IMR-90 (cell line): ENCODE measurements around the gene NEMP1. TPM values are rescaled to one million over a fixed set of nuclear protein-coding genes. Genes with fewer than 3 reads are reported as not detected.

ENCODE experiments used
- ATAC-seq: fragments of 200-7000 bp; cut with Tn5 transposase; 2 replicates; pipeline ENCODE4 v1.9.1; 2020; ENCODE audit warnings: low read depth, mild to moderate bottlenecking, moderate library complexity
- BruUV-seq: library from RNA; stranded (reverse); fragments of 400-500 nt; replicated peaks from 2 replicates; lab custom pipeline; 2021; lab: Mats Ljungman, UMichigan
- CTCF ChIA-PET: fragments of 300-600 bp; formaldehyde crosslinking; extraction: SDS; loops from one replicate; lab custom pipeline; 2021; ENCODE audit warnings: antibody characterized with exemption; lab: Yijun Ruan, JAX
- POLR2A ChIA-PET: fragments of 300-600 bp; sonication (Branson Sonifier 250); formaldehyde crosslinking; loops from one replicate; lab custom pipeline; 2022; ENCODE audit warnings: antibody characterized with exemption; ENCODE audit not compliant: unreplicated experiment; lab: Charles Lee
- DNase-seq: peaks from one replicate; pipeline ENCODE4 v3.0.0; 2013
- H2AFZ ChIP-seq: replicated peaks from 2 replicates; pipeline ENCODE3; 2013; ENCODE audit warnings: low read length, mild to moderate bottlenecking; ENCODE audit not compliant: poor library complexity
- H2AK5ac ChIP-seq: 2 replicates; pipeline ENCODE4 v1.6.1; 2013; ENCODE audit warnings: low read depth, low read length, inconsistent platforms
- H2AK9ac ChIP-seq: replicated peaks from 2 replicates; pipeline ENCODE3; 2013; ENCODE audit warnings: mild to moderate bottlenecking, low read depth, low read length, moderate library complexity; ENCODE audit not compliant: poor library complexity
- H2BK120ac ChIP-seq: 2 replicates; pipeline ENCODE4 v1.6.1; 2013; ENCODE audit warnings: low read depth, low read length, inconsistent platforms
- H2BK15ac ChIP-seq: 3 replicates; pipeline ENCODE4 v1.6.1; 2013; ENCODE audit warnings: low read depth, low read length, inconsistent platforms
- H2BK20ac ChIP-seq: 2 replicates; pipeline ENCODE4 v1.6.1; 2013; ENCODE audit warnings: low read depth, mild to moderate bottlenecking, inconsistent platforms, low read length, moderate library complexity
- H2BK5ac ChIP-seq: 2 replicates; pipeline ENCODE4 v1.6.1; 2013; ENCODE audit warnings: mild to moderate bottlenecking, low read depth, low read length, inconsistent platforms; ENCODE audit not compliant: poor library complexity, severe bottlenecking
- H3K14ac ChIP-seq: replicated peaks from 2 replicates; pipeline ENCODE4 v1.6.1; 2013; ENCODE audit warnings: low read depth, low read length, inconsistent platforms
- H3K18ac ChIP-seq: 2 replicates; pipeline ENCODE4 v1.6.1; 2013; ENCODE audit warnings: low read depth, low read length, control low read depth
- H3K23ac ChIP-seq: 2 replicates; pipeline ENCODE4 v1.6.1; 2013; ENCODE audit warnings: low read depth, low read length, inconsistent platforms
- H3K27ac ChIP-seq: 2 replicates; pipeline ENCODE4 v1.5.1; 2013; ENCODE audit warnings: mild to moderate bottlenecking, control low read depth, low read length; ENCODE audit not compliant: insufficient read depth
- H3K27me3 ChIP-seq: 2 replicates; pipeline ENCODE4 v1.6.1; 2013; ENCODE audit warnings: low read length; ENCODE audit not compliant: control insufficient read depth, insufficient read depth
- H3K36me3 ChIP-seq: 2 replicates; pipeline ENCODE4 v1.6.1; 2013; ENCODE audit warnings: low read length, mixed read lengths; ENCODE audit not compliant: control insufficient read depth, insufficient read depth
- H3K4ac ChIP-seq: 2 replicates; pipeline ENCODE4 v1.6.1; 2013; ENCODE audit warnings: low read depth, low read length, inconsistent platforms
- H3K4me1 ChIP-seq: 2 replicates; pipeline ENCODE4 v1.6.1; 2013; ENCODE audit warnings: low read length, mixed read lengths; ENCODE audit not compliant: control insufficient read depth, insufficient read depth
- H3K4me2 ChIP-seq: 2 replicates; pipeline ENCODE4 v1.6.1; 2013; ENCODE audit warnings: low read depth, mild to moderate bottlenecking, control low read depth, low read length, moderate library complexity
- H3K4me3 ChIP-seq: 2 replicates; pipeline ENCODE4 v1.5.1; 2013; ENCODE audit warnings: low read depth, mild to moderate bottlenecking, control low read depth, low read length, moderate library complexity; ENCODE audit not compliant: insufficient read depth
- H3K56ac ChIP-seq: 2 replicates; pipeline ENCODE4 v1.6.1; 2013; ENCODE audit warnings: low read length, inconsistent platforms; ENCODE audit not compliant: insufficient read depth; ENCODE audit errors: extremely low read depth
- H3K79me1 ChIP-seq, 2 experiments: 2 replicates each; pipeline ENCODE4 v1.6.1; 2013; ENCODE audit warnings: low read length in 2 of 2, inconsistent platforms in 1 of 2, low read depth in 1 of 2
- H3K9ac ChIP-seq: 2 replicates; pipeline ENCODE4 v1.6.1; 2013; ENCODE audit warnings: low read depth, low read length, control low read depth
- H3K9me1 ChIP-seq: 2 replicates; pipeline ENCODE4 v1.6.1; 2013; ENCODE audit warnings: low read length, inconsistent platforms; ENCODE audit not compliant: insufficient read depth
- H3K9me3 ChIP-seq: 2 replicates; pipeline ENCODE4 v1.6.1; 2013; ENCODE audit warnings: low read length; ENCODE audit not compliant: control insufficient read depth, insufficient read depth
- H4K20me1 ChIP-seq: 2 replicates; pipeline ENCODE4 v1.6.1; 2013; ENCODE audit warnings: low read length, inconsistent platforms; ENCODE audit not compliant: insufficient read depth
- H4K5ac ChIP-seq: 2 replicates; pipeline ENCODE4 v1.6.1; 2013; ENCODE audit warnings: mild to moderate bottlenecking, low read depth, low read length, control low read depth
- H4K8ac ChIP-seq, 2 experiments: 2 replicates each; pipeline ENCODE4 v1.6.1; 2013; ENCODE audit warnings: low read depth in 2 of 2, low read length in 2 of 2, control low read depth in 1 of 2, inconsistent platforms in 1 of 2
- H4K91ac ChIP-seq: 2 replicates; pipeline ENCODE4 v1.6.1; 2013; ENCODE audit warnings: low read depth, low read length, inconsistent platforms; ENCODE audit not compliant: insufficient read depth
- BHLHE40 ChIP-seq: fragments of 150-350 bp; IDR thresholded peaks from 2 replicates; pipeline ENCODE4 v1.6.1; 2016; ENCODE audit warnings: mild to moderate bottlenecking, low read depth, low read length
- CEBPB ChIP-seq: IDR thresholded peaks from 2 replicates; pipeline ENCODE4 v1.6.1; 2012; ENCODE audit warnings: low read depth, low read length, improper control_type of control experiment
- CHD1 ChIP-seq: IDR thresholded peaks from 2 replicates; pipeline ENCODE4 v1.6.1; 2012; ENCODE audit warnings: low read depth, low read length, improper control_type of control experiment
- FOS ChIP-seq: fragments of 150-350 bp; IDR thresholded peaks from 2 replicates; pipeline ENCODE4 v1.6.1; 2016; ENCODE audit warnings: low read depth, low read length
- MAFK ChIP-seq: IDR thresholded peaks from 2 replicates; pipeline ENCODE4 v1.6.1; 2012; ENCODE audit warnings: low read depth, low read length, improper control_type of control experiment
- MAZ ChIP-seq: IDR thresholded peaks from 2 replicates; pipeline ENCODE4 v1.6.1; 2012; ENCODE audit warnings: low read depth, mild to moderate bottlenecking, low read length, improper control_type of control experiment, moderate library complexity, borderline replicate concordance
- MXI1 ChIP-seq: IDR thresholded peaks from 2 replicates; pipeline ENCODE4 v1.6.1; 2012; ENCODE audit warnings: low read depth, mild to moderate bottlenecking, low read length, moderate library complexity, borderline replicate concordance
- NFE2L2 ChIP-seq: fragments of 150-350 bp; IDR thresholded peaks from 2 replicates; pipeline ENCODE4 v1.6.1; 2016; ENCODE audit warnings: low read depth, mild to moderate bottlenecking, low read length
- POLR2A ChIP-seq: IDR thresholded peaks from 2 replicates; pipeline ENCODE4 v1.6.1; 2012; ENCODE audit warnings: mild to moderate bottlenecking, low read depth, low read length
- RAD21 ChIP-seq: IDR thresholded peaks from 2 replicates; pipeline ENCODE4 v1.6.1; 2012; ENCODE audit warnings: low read length, improper control_type of control experiment
- RCOR1 ChIP-seq: IDR thresholded peaks from 2 replicates; pipeline ENCODE4 v1.6.1; 2012; ENCODE audit warnings: mild to moderate bottlenecking, low read length, improper control_type of control experiment; ENCODE audit not compliant: insufficient replicate concordance
- RFX5 ChIP-seq: IDR thresholded peaks from 2 replicates; pipeline ENCODE4 v1.8.0; 2012; ENCODE audit warnings: low read depth, mild to moderate bottlenecking, low read length, moderate library complexity
- SMC3 ChIP-seq: fragments of 150-350 bp; IDR thresholded peaks from 2 replicates; pipeline ENCODE4 v1.6.1; 2016; ENCODE audit warnings: low read depth, mild to moderate bottlenecking, antibody characterized with exemption, low read length, moderate library complexity
- WGBS, 2 experiments: methylation state at CpG; one replicate each; pipeline versions ENCODE4 v1.1.5 to v1.1.7; 2013; ENCODE audit warnings: missing lambda C conversion rate in 2 of 2; ENCODE audit not compliant: insufficient read length in 1 of 2; ENCODE audit errors: extremely low coverage in 2 of 2; 5-methylcytosine and 5-hydroxymethylcytosine counted together
- dilution Hi-C: fragments of 300-500 bp; cut with HindIII; formaldehyde crosslinking; loops from one replicate; pipeline ENCODE4 v1.14.3; 2018; ENCODE audit warnings: low sequenced_read_pairs; ENCODE audit not compliant: unreplicated experiment
- in situ Hi-C: fragments of 300-500 bp; cut with MboI; formaldehyde crosslinking; loops from 3 replicates; pipeline ENCODE4 v1.14.3; 2019; ENCODE audit warnings: low sequenced_read_pairs, inconsistent platforms, mixed read lengths
- intact Hi-C: fragments of 100-400 bp; cut with micrococcal nuclease; formaldehyde crosslinking; loops from 2 replicates; pipeline ENCODE4 v1.10.0; 2022
- polyA plus RNA-seq, 3 experiments: library from polyadenylated mRNA; depleted of rRNA; stranded (reverse); fragments of >200 nt; gene quantifications; 2 replicates each; pipeline ENCODE4 v1.2.3, GENCODE V29; 2012; ENCODE audit warnings: low replicate concordance in 1 of 3
- total RNA-seq: library from RNA; depleted of rRNA; stranded (reverse); fragments of >200 nt; gene quantifications from 2 replicates; pipeline ENCODE4 v1.2.3, GENCODE V29; 2012
- TF ChIP-seq, protein P1 (sequence below): fragments of 150-350 bp; IDR thresholded peaks from 2 replicates; pipeline ENCODE4 v1.6.1; 2016; ENCODE audit warnings: low read depth, mild to moderate bottlenecking, low read length, moderate library complexity, borderline replicate concordance
- TF ChIP-seq, protein P2 (sequence below): conservative IDR thresholded peaks from 2 replicates; pipeline ENCODE4 v1.5.1; 2012; ENCODE audit warnings: mild to moderate bottlenecking, low read depth, low read length, improper control_type of control experiment

The NEMP1 gene
- total and polyA plus RNA-seq, 2 of the 4 experiments (the other 2 are of a cell fraction): 8.9 to 10.9 TPM

DNA sequence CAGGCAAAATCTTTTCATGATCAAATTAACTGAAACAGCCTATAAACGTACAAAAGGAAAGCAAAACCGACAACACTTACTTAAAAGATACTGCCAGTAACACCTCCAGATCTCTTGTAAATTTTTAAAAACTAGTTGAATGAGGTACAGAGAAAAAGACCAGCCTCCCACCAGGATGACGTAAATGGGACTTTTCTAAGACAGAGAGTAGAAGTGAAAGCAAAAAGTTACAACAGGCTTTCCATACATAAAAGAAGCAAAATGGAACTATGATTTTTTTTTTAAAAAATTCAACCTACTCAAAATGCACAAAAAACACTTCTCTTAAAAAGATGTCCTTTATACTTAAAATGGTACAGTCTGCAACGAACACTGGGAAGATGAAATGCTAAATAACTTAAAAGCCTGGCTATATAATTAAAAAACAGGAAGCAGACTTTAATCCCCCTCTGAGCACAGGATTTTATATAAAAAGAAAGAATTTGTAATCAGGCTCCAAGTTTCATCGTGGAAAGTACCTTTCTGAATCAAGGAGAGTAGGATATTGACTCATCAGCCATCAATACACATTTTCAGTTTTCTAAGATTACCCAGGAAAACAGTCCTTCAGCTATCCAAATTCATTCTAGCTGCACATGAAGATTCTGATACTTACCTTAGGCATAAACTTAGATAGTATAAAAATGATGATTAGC lies 14.5 kb downstream of the NEMP1 start (continued):
- TF ChIP-seq RAD21: no peak

DNA sequence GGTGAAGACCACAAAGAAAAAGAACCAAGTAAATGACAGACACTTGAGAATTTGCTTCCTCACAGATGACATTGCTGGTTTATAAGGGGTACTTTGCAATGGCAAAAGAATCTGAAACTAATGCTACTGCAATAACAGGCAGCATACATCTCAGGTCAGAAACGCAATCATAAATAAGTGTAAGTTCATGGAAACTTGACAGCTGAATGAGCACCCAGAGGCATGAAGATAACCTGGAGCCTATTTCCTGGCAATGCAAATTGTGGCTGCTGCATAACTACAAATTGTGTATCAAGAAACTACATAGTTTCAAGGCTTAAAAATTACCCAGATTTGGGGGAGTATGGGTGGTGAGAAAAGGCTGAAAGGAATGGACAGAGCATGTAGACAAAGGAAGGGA lies 20.1 kb downstream of the NEMP1 start:
- no peak overlapping the region for H4K5ac ChIP-seq
- no peak overlapping the region for H2BK20ac ChIP-seq
- no peak overlapping the region for H4K8ac ChIP-seq
- H3K9me1 ChIP-seq: no peaks in the 10 kb centered on the region
- no peak overlapping the region for H2AK9ac ChIP-seq
- in situ Hi-C loops (no loop called here), dilution Hi-C loops (no loop called here), intact Hi-C loops (no loop called here)
- no peaks in the 10 kb centered on the region for H3K4me1 ChIP-seq
- H3K18ac ChIP-seq: no peak overlapping the region
- WGBS, 2 experiments: no CpG with 5 or more reads among the region's 1 CpG
- no peak overlapping the region for H2BK5ac ChIP-seq
- H3K4me2 ChIP-seq: no peak overlapping the region
- H3K9me3 ChIP-seq: no peaks in the 10 kb centered on the region
- no peak overlapping the region for H3K4ac ChIP-seq
- H3K36me3 ChIP-seq: peaks cover 17% of the 10 kb centered on the region
- H3K9ac ChIP-seq: no peak overlapping the region
- DNase-seq: no peak
- H2BK15ac ChIP-seq: no peak overlapping the region
- H3K27ac ChIP-seq: no peak overlapping the region
- no peak for ATAC-seq
- BruUV-seq: no TSS peak
- no peak overlapping the region for H3K4me3 ChIP-seq
- CTCF ChIA-PET: interaction anchor here (0.6 to 1.6 kb wide), 2 partner anchors 50 to 57 kb away, joined by 3 to 5 read pairs; no protein-coding TSS in a partner anchor
- H4K20me1 ChIP-seq: no peaks in the 10 kb centered on the region; the same call in 1 of the 2 replicates
- H4K91ac ChIP-seq: no peak overlapping the region
- POLR2A ChIA-PET: no interaction called here
- no peak overlapping the region for H2AFZ ChIP-seq
- no peaks in the 10 kb centered on the region for H3K27me3 ChIP-seq
- H3K79me1 ChIP-seq: 0 out of 4 replicates have a peak, but pooled peaks cover 0 to 2% of the 10 kb centered on the region in 2 experiments
- H3K56ac ChIP-seq: no peak overlapping the region
- H2AK5ac ChIP-seq: no peak overlapping the region
- no peak overlapping the region for H3K14ac ChIP-seq
- H2BK120ac ChIP-seq: no peak overlapping the region
- H3K23ac ChIP-seq: no peak overlapping the region
- TF ChIP-seq RAD21: no peak
- TF ChIP-seq, protein P1, sequence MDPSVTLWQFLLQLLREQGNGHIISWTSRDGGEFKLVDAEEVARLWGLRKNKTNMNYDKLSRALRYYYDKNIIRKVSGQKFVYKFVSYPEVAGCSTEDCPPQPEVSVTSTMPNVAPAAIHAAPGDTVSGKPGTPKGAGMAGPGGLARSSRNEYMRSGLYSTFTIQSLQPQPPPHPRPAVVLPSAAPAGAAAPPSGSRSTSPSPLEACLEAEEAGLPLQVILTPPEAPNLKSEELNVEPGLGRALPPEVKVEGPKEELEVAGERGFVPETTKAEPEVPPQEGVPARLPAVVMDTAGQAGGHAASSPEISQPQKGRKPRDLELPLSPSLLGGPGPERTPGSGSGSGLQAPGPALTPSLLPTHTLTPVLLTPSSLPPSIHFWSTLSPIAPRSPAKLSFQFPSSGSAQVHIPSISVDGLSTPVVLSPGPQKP: no peak
- TF ChIP-seq MAZ: no peak
- TF ChIP-seq RCOR1: no peak
- TF ChIP-seq NFE2L2: no peak
- no peak for TF ChIP-seq RFX5
- no peak for TF ChIP-seq POLR2A
- TF ChIP-seq, protein P2, sequence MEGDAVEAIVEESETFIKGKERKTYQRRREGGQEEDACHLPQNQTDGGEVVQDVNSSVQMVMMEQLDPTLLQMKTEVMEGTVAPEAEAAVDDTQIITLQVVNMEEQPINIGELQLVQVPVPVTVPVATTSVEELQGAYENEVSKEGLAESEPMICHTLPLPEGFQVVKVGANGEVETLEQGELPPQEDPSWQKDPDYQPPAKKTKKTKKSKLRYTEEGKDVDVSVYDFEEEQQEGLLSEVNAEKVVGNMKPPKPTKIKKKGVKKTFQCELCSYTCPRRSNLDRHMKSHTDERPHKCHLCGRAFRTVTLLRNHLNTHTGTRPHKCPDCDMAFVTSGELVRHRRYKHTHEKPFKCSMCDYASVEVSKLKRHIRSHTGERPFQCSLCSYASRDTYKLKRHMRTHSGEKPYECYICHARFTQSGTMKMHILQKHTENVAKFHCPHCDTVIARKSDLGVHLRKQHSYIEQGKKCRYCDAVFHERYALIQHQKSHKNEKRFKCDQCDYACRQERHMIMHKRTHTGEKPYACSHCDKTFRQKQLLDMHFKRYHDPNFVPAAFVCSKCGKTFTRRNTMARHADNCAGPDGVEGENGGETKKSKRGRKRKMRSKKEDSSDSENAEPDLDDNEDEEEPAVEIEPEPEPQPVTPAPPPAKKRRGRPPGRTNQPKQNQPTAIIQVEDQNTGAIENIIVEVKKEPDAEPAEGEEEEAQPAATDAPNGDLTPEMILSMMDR: no peak
- TF ChIP-seq BHLHE40: no peak
- TF ChIP-seq MXI1: no peak
- no peak for TF ChIP-seq CEBPB
- TF ChIP-seq CHD1: no peak
- TF ChIP-seq MAFK: no peak
- no peak for TF ChIP-seq SMC3
- no peak for TF ChIP-seq FOS
